IMR-90 (cell line): Measurements from ENCODE around the gene VSIR. TPM values are rescaled to one million over a fixed set of nuclear protein-coding genes. Genes with fewer than 3 reads are reported as not detected.

Source experiments
- ATAC-seq: fragments of 200-7000 bp; cut with Tn5 transposase; 2 replicates; pipeline ENCODE4 v1.9.1; 2020; ENCODE audit warnings: low read depth, mild to moderate bottlenecking, moderate library complexity
- BruUV-seq: library from RNA; stranded (reverse); fragments of 400-500 nt; replicated peaks from 2 replicates; lab custom pipeline; 2021; lab: Mats Ljungman, UMichigan
- CTCF ChIA-PET: fragments of 300-600 bp; formaldehyde crosslinking; extraction: SDS; loops from one replicate; lab custom pipeline; 2021; ENCODE audit warnings: antibody characterized with exemption; lab: Yijun Ruan, JAX
- POLR2A ChIA-PET: fragments of 300-600 bp; sonication (Branson Sonifier 250); formaldehyde crosslinking; loops from one replicate; lab custom pipeline; 2022; ENCODE audit warnings: antibody characterized with exemption; ENCODE audit not compliant: unreplicated experiment; lab: Charles Lee
- DNase-seq: peaks from one replicate; pipeline ENCODE4 v3.0.0; 2013
- H2AFZ ChIP-seq: replicated peaks from 2 replicates; pipeline ENCODE3; 2013; ENCODE audit warnings: low read length, mild to moderate bottlenecking; ENCODE audit not compliant: poor library complexity
- H2AK5ac ChIP-seq: 2 replicates; pipeline ENCODE4 v1.6.1; 2013; ENCODE audit warnings: low read depth, low read length, inconsistent platforms
- H2AK9ac ChIP-seq: replicated peaks from 2 replicates; pipeline ENCODE3; 2013; ENCODE audit warnings: mild to moderate bottlenecking, low read depth, low read length, moderate library complexity; ENCODE audit not compliant: poor library complexity
- H2BK120ac ChIP-seq: 2 replicates; pipeline ENCODE4 v1.6.1; 2013; ENCODE audit warnings: low read depth, low read length, inconsistent platforms
- H2BK15ac ChIP-seq: 3 replicates; pipeline ENCODE4 v1.6.1; 2013; ENCODE audit warnings: low read depth, low read length, inconsistent platforms
- H2BK20ac ChIP-seq: 2 replicates; pipeline ENCODE4 v1.6.1; 2013; ENCODE audit warnings: low read depth, mild to moderate bottlenecking, inconsistent platforms, low read length, moderate library complexity
- H2BK5ac ChIP-seq: 2 replicates; pipeline ENCODE4 v1.6.1; 2013; ENCODE audit warnings: mild to moderate bottlenecking, low read depth, low read length, inconsistent platforms; ENCODE audit not compliant: poor library complexity, severe bottlenecking
- H3K14ac ChIP-seq: replicated peaks from 2 replicates; pipeline ENCODE4 v1.6.1; 2013; ENCODE audit warnings: low read depth, low read length, inconsistent platforms
- H3K18ac ChIP-seq: 2 replicates; pipeline ENCODE4 v1.6.1; 2013; ENCODE audit warnings: low read depth, low read length, control low read depth
- H3K23ac ChIP-seq: 2 replicates; pipeline ENCODE4 v1.6.1; 2013; ENCODE audit warnings: low read depth, low read length, inconsistent platforms
- H3K27ac ChIP-seq: 2 replicates; pipeline ENCODE4 v1.5.1; 2013; ENCODE audit warnings: mild to moderate bottlenecking, control low read depth, low read length; ENCODE audit not compliant: insufficient read depth
- H3K27me3 ChIP-seq: 2 replicates; pipeline ENCODE4 v1.6.1; 2013; ENCODE audit warnings: low read length; ENCODE audit not compliant: control insufficient read depth, insufficient read depth
- H3K36me3 ChIP-seq: 2 replicates; pipeline ENCODE4 v1.6.1; 2013; ENCODE audit warnings: low read length, mixed read lengths; ENCODE audit not compliant: control insufficient read depth, insufficient read depth
- H3K4ac ChIP-seq: 2 replicates; pipeline ENCODE4 v1.6.1; 2013; ENCODE audit warnings: low read depth, low read length, inconsistent platforms
- H3K4me1 ChIP-seq: 2 replicates; pipeline ENCODE4 v1.6.1; 2013; ENCODE audit warnings: low read length, mixed read lengths; ENCODE audit not compliant: control insufficient read depth, insufficient read depth
- H3K4me2 ChIP-seq: 2 replicates; pipeline ENCODE4 v1.6.1; 2013; ENCODE audit warnings: low read depth, mild to moderate bottlenecking, control low read depth, low read length, moderate library complexity
- H3K4me3 ChIP-seq: 2 replicates; pipeline ENCODE4 v1.5.1; 2013; ENCODE audit warnings: low read depth, mild to moderate bottlenecking, control low read depth, low read length, moderate library complexity; ENCODE audit not compliant: insufficient read depth
- H3K56ac ChIP-seq: 2 replicates; pipeline ENCODE4 v1.6.1; 2013; ENCODE audit warnings: low read length, inconsistent platforms; ENCODE audit not compliant: insufficient read depth; ENCODE audit errors: extremely low read depth
- H3K79me1 ChIP-seq, 2 experiments: 2 replicates each; pipeline ENCODE4 v1.6.1; 2013; ENCODE audit warnings: low read length in 2 of 2, inconsistent platforms in 1 of 2, low read depth in 1 of 2
- H3K9ac ChIP-seq: 2 replicates; pipeline ENCODE4 v1.6.1; 2013; ENCODE audit warnings: low read depth, low read length, control low read depth
- H3K9me1 ChIP-seq: 2 replicates; pipeline ENCODE4 v1.6.1; 2013; ENCODE audit warnings: low read length, inconsistent platforms; ENCODE audit not compliant: insufficient read depth
- H3K9me3 ChIP-seq: 2 replicates; pipeline ENCODE4 v1.6.1; 2013; ENCODE audit warnings: low read length; ENCODE audit not compliant: control insufficient read depth, insufficient read depth
- H4K20me1 ChIP-seq: 2 replicates; pipeline ENCODE4 v1.6.1; 2013; ENCODE audit warnings: low read length, inconsistent platforms; ENCODE audit not compliant: insufficient read depth
- H4K5ac ChIP-seq: 2 replicates; pipeline ENCODE4 v1.6.1; 2013; ENCODE audit warnings: mild to moderate bottlenecking, low read depth, low read length, control low read depth
- H4K8ac ChIP-seq, 2 experiments: 2 replicates each; pipeline ENCODE4 v1.6.1; 2013; ENCODE audit warnings: low read depth in 2 of 2, low read length in 2 of 2, control low read depth in 1 of 2, inconsistent platforms in 1 of 2
- H4K91ac ChIP-seq: 2 replicates; pipeline ENCODE4 v1.6.1; 2013; ENCODE audit warnings: low read depth, low read length, inconsistent platforms; ENCODE audit not compliant: insufficient read depth
- BHLHE40 ChIP-seq: fragments of 150-350 bp; IDR thresholded peaks from 2 replicates; pipeline ENCODE4 v1.6.1; 2016; ENCODE audit warnings: mild to moderate bottlenecking, low read depth, low read length
- CEBPB ChIP-seq: IDR thresholded peaks from 2 replicates; pipeline ENCODE4 v1.6.1; 2012; ENCODE audit warnings: low read depth, low read length, improper control_type of control experiment
- CHD1 ChIP-seq: IDR thresholded peaks from 2 replicates; pipeline ENCODE4 v1.6.1; 2012; ENCODE audit warnings: low read depth, low read length, improper control_type of control experiment
- CTCF ChIP-seq: conservative IDR thresholded peaks from 2 replicates; pipeline ENCODE4 v1.5.1; 2012; ENCODE audit warnings: mild to moderate bottlenecking, low read depth, low read length, improper control_type of control experiment
- ELK1 ChIP-seq: fragments of 150-350 bp; IDR thresholded peaks from 2 replicates; pipeline ENCODE4 v1.6.1; 2016; ENCODE audit warnings: low read depth, mild to moderate bottlenecking, low read length, moderate library complexity, borderline replicate concordance
- FOS ChIP-seq: fragments of 150-350 bp; IDR thresholded peaks from 2 replicates; pipeline ENCODE4 v1.6.1; 2016; ENCODE audit warnings: low read depth, low read length
- MAFK ChIP-seq: IDR thresholded peaks from 2 replicates; pipeline ENCODE4 v1.6.1; 2012; ENCODE audit warnings: low read depth, low read length, improper control_type of control experiment
- MAZ ChIP-seq: IDR thresholded peaks from 2 replicates; pipeline ENCODE4 v1.6.1; 2012; ENCODE audit warnings: low read depth, mild to moderate bottlenecking, low read length, improper control_type of control experiment, moderate library complexity, borderline replicate concordance
- POLR2A ChIP-seq: IDR thresholded peaks from 2 replicates; pipeline ENCODE4 v1.6.1; 2012; ENCODE audit warnings: mild to moderate bottlenecking, low read depth, low read length
- RAD21 ChIP-seq: IDR thresholded peaks from 2 replicates; pipeline ENCODE4 v1.6.1; 2012; ENCODE audit warnings: low read length, improper control_type of control experiment
- RCOR1 ChIP-seq: IDR thresholded peaks from 2 replicates; pipeline ENCODE4 v1.6.1; 2012; ENCODE audit warnings: mild to moderate bottlenecking, low read length, improper control_type of control experiment; ENCODE audit not compliant: insufficient replicate concordance
- RFX5 ChIP-seq: IDR thresholded peaks from 2 replicates; pipeline ENCODE4 v1.8.0; 2012; ENCODE audit warnings: low read depth, mild to moderate bottlenecking, low read length, moderate library complexity
- WGBS, 2 experiments: methylation state at CpG; one replicate each; pipeline versions ENCODE4 v1.1.5 to v1.1.7; 2013; ENCODE audit warnings: missing lambda C conversion rate in 2 of 2; ENCODE audit not compliant: insufficient read length in 1 of 2; ENCODE audit errors: extremely low coverage in 2 of 2; 5-methylcytosine and 5-hydroxymethylcytosine counted together
- dilution Hi-C: fragments of 300-500 bp; cut with HindIII; formaldehyde crosslinking; loops from one replicate; pipeline ENCODE4 v1.14.3; 2018; ENCODE audit warnings: low sequenced_read_pairs; ENCODE audit not compliant: unreplicated experiment
- in situ Hi-C: fragments of 300-500 bp; cut with MboI; formaldehyde crosslinking; loops from 3 replicates; pipeline ENCODE4 v1.14.3; 2019; ENCODE audit warnings: low sequenced_read_pairs, inconsistent platforms, mixed read lengths
- intact Hi-C: fragments of 100-400 bp; cut with micrococcal nuclease; formaldehyde crosslinking; loops from 2 replicates; pipeline ENCODE4 v1.10.0; 2022
- polyA plus RNA-seq, 3 experiments: library from polyadenylated mRNA; depleted of rRNA; stranded (reverse); fragments of >200 nt; gene quantifications; 2 replicates each; pipeline ENCODE4 v1.2.3, GENCODE V29; 2012; ENCODE audit warnings: low replicate concordance in 1 of 3
- total RNA-seq: library from RNA; depleted of rRNA; stranded (reverse); fragments of >200 nt; gene quantifications from 2 replicates; pipeline ENCODE4 v1.2.3, GENCODE V29; 2012

The VSIR gene
- total and polyA plus RNA-seq, 2 of the 4 experiments (the other 2 are of a cell fraction) = 5.0 to 23.8 TPM

GRCh38 chr10:71806704-71807556 lies 33.6 kb upstream of the VSIR start:
- Histone ChIP-seq H3K18ac (no peak overlapping the region), H3K4me3 (no peak overlapping the region), H3K79me1 (no peaks in the 10 kb centered on the region), H2BK5ac (no peak overlapping the region), H4K20me1 (peaks cover 3% of the 10 kb centered on the region; the same call in 1 of the 2 replicates), H3K4me2 (no peak overlapping the region), H2BK15ac (no peak overlapping the region), H2BK20ac (no peak overlapping the region), H3K23ac (no peak overlapping the region), H2BK120ac (no peak overlapping the region), H3K56ac (no peak overlapping the region), H3K27ac (no peak overlapping the region), H2AK5ac (no peak overlapping the region), H2AFZ (no peak overlapping the region), H3K14ac (no peak overlapping the region), H3K9ac (no peak overlapping the region), H3K27me3 (peaks cover 25% of the 10 kb centered on the region), H3K4me1 (no peaks in the 10 kb centered on the region), H3K4ac (no peak overlapping the region), H2AK9ac (peak overlapping the region; percentile 60), H3K36me3 (no peaks in the 10 kb centered on the region), H3K9me3 (no peaks in the 10 kb centered on the region), H4K5ac (no peak overlapping the region), H3K9me1 (no peaks in the 10 kb centered on the region; the same call in 1 of the 2 replicates), H4K8ac (no peak overlapping the region), H4K91ac (no peak overlapping the region)
- BruUV-seq = no TSS peak
- 97% methylated on average over 5 of the region's 23 CpGs; no CpG with 5 or more reads in 1 of the 2 experiments for WGBS, 2 experiments
- in situ Hi-C loops = no loop called here
- dilution Hi-C loops = no loop called here
- ChIA-PET CTCF (interaction anchor here (0.6 to 0.9 kb wide), 2 partner anchors 10 to 38 kb away, joined by 3 to 5 read pairs; no protein-coding TSS in a partner anchor), POLR2A (no interaction called here)
- intact Hi-C loops = no loop called here
- TF ChIP-seq RFX5 (no peak), MAFK (no peak), ELK1 (no peak), CEBPB (no peak), RAD21 (no peak), POLR2A (no peak), CTCF (no peak), MAZ (no peak), CHD1 (no peak), RCOR1 (no peak), BHLHE40 (no peak), FOS (no peak)
- ATAC-seq (no peak), DNase-seq (no peak)
